Thyroid gland (tissue), 4 donors: ENCODE data around the gene AGO4. TPM values are rescaled to one million over a fixed set of nuclear protein-coding genes. Genes with fewer than 3 reads are reported as not detected.

Source experiments
- DNase-seq, 2 donors: peaks; one replicate each; pipeline ENCODE4 v3.0.0-alpha.2; 2019
- H3K27ac ChIP-seq, 3 donors: fragments of 200-600 bp; sonication (generic); 1 replicate in 2 of 3; 2 replicates in 1 of 3; pipeline ENCODE4 v1.5.1; 2016 to 2019; ENCODE audit warnings: mild to moderate bottlenecking in 1 of 3, moderate library complexity in 1 of 3
- H3K27me3 ChIP-seq: fragments of 200-600 bp; sonication (generic); one replicate; pipeline ENCODE4 v1.5.1; 2019
- H3K36me3 ChIP-seq, 2 donors: fragments of 200-600 bp; sonication (generic); one replicate each; pipeline ENCODE4 v1.5.1; 2016 to 2019
- H3K4me1 ChIP-seq, 2 donors: fragments of 200-600 bp; sonication (generic); one replicate each; pipeline ENCODE4 v1.5.1; 2017 to 2019
- H3K4me3 ChIP-seq, 3 donors: fragments of 200-600 bp; sonication (generic); replicated peaks in 1 of 3; 1 replicate in 2 of 3; 2 replicates in 1 of 3; pipeline ENCODE4 v1.5.1; 2016; ENCODE audit warnings: mild to moderate bottlenecking in 1 of 3
- H3K9me3 ChIP-seq: fragments of 200-600 bp; sonication (generic); one replicate; pipeline ENCODE4 v1.5.1; 2017
- CTCF ChIP-seq, 6 experiments: fragments of 200-600 bp in 3 of 6; fragments of 450-650 bp in 3 of 6; sonication (generic) in 3 of 6; IDR thresholded peaks; one replicate each; pipeline ENCODE4 v1.5.1; 2016 to 2019; ENCODE audit warnings: antibody characterized with exemption in 6 of 6, mild to moderate bottlenecking in 2 of 6, inconsistent platforms in 1 of 6, moderate library complexity in 1 of 6
- POLR2A ChIP-seq, 2 donors: fragments of 450-650 bp; IDR thresholded peaks; one replicate each; pipeline ENCODE4 v1.6.1; 2017; ENCODE audit warnings: antibody characterized with exemption in 2 of 2, mild to moderate bottlenecking in 2 of 2, moderate library complexity in 1 of 2
- WGBS, 2 donors: methylation state at CpG; one replicate each; pipeline ENCODE4 v1.1.5; 2017; 5-methylcytosine and 5-hydroxymethylcytosine counted together
- intact Hi-C: fragments of 100-400 bp; cut with DNase I; formaldehyde crosslinking; loops from one replicate; pipeline ENCODE4 v1.15.1; 2023
- total RNA-seq, 4 donors: library from RNA; depleted of rRNA; stranded (reverse); fragments of >200 nt; gene quantifications; one replicate each; pipeline ENCODE4 v1.2.3, GENCODE V29; 2016

The AGO4 gene
- total RNA-seq, 4 donors from 2014 or later, result 10.2 to 25.4 (median 13.2) TPM

- Histone ChIP-seq H3K9me3 (no peaks in the 10 kb centered on the region), H3K27ac (no peak overlapping the region), H3K36me3 (peaks cover 22 to 41% of the 10 kb centered on the region in 2 donors), H3K4me3 (no peak overlapping the region), H3K4me1 (no peaks in the 10 kb centered on the region), H3K27me3 (no peaks in the 10 kb centered on the region)
- intact Hi-C loops, result no loop called here
- WGBS, 2 donors, result 96 to 97% methylated on average over 2 of the region's 2 CpGs
- no peak for DNase-seq
- TF ChIP-seq CTCF (IDR thresholded peaks at IDR 0.05) (no peak), POLR2A (IDR thresholded peaks at IDR 0.05) (no peak)
Observed at GRCh38 chr1:35832276-35832905, 24.6 kb downstream of the AGO4 start.

- Histone ChIP-seq H3K9me3 (no peaks in the 10 kb centered on the region), H3K27me3 (no peaks in the 10 kb centered on the region), H3K4me1 (no peaks in the 10 kb centered on the region), H3K27ac (no peak overlapping the region), H3K36me3 (peaks cover 15 to 33% of the 10 kb centered on the region in 2 donors), H3K4me3 (no peak overlapping the region)
- WGBS, 2 donors, result 89 to 98% methylated on average over 2 of the region's 2 CpGs
- TF ChIP-seq POLR2A (IDR thresholded peaks at IDR 0.05), result no peak
- no peak for TF ChIP-seq CTCF (IDR thresholded peaks at IDR 0.05)
- intact Hi-C loops, result no loop called here
- DNase-seq, result no peak
Observed at GRCh38 chr1:35833395-35833794, 25.6 kb downstream of the AGO4 start.

- Histone ChIP-seq H3K4me1 (no peaks in the 10 kb centered on the region), H3K36me3 (peaks cover 15 to 30% of the 10 kb centered on the region in 2 donors), H3K9me3 (no peaks in the 10 kb centered on the region), H3K4me3 (no peak overlapping the region), H3K27ac (no peak overlapping the region), H3K27me3 (no peaks in the 10 kb centered on the region)
- WGBS, 2 donors, result 94 to 95% methylated on average over 2 of the region's 2 CpGs
- intact Hi-C loops, result no loop called here
- DNase-seq, result no peak
- TF ChIP-seq CTCF (IDR thresholded peaks at IDR 0.05) (no peak), POLR2A (IDR thresholded peaks at IDR 0.05) (no peak)
Observed at GRCh38 chr1:35834218-35834617, 26.4 kb downstream of the AGO4 start.

GRCh38 chr1:35835398-35835797 lies 27.6 kb downstream of the AGO4 start:
- TF ChIP-seq CTCF (IDR thresholded peaks at IDR 0.05) (no peak), POLR2A (IDR thresholded peaks at IDR 0.05) (no peak)
- Histone ChIP-seq H3K4me3 (no peak overlapping the region), H3K36me3 (peaks cover 16 to 30% of the 10 kb centered on the region in 2 donors), H3K4me1 (no peaks in the 10 kb centered on the region), H3K9me3 (no peaks in the 10 kb centered on the region), H3K27me3 (no peaks in the 10 kb centered on the region), H3K27ac (no peak overlapping the region)
- DNase-seq, result no peak
- WGBS, 2 donors, result 45 to 49% methylated on average over 2 of the region's 2 CpGs
- intact Hi-C loops, result no loop called here

- 100% methylated on average over 1 of the region's 1 CpG for WGBS, 2 donors
- intact Hi-C loops, result no loop called here
- H3K27ac ChIP-seq, result no peak overlapping the region
- TF ChIP-seq POLR2A (IDR thresholded peaks at IDR 0.05) (no peak), CTCF (IDR thresholded peaks at IDR 0.05) (no peak)
- no peak overlapping the region for H3K4me3 ChIP-seq
- H3K9me3 ChIP-seq, result no peaks in the 10 kb centered on the region
- H3K36me3 ChIP-seq, result peaks cover 24% of the 10 kb centered on the region in 2 donors
- no peak for DNase-seq
- H3K4me1 ChIP-seq, result no peaks in the 10 kb centered on the region
- H3K27me3 ChIP-seq, result no peaks in the 10 kb centered on the region
Observed at GRCh38 chr1:35836734-35837133, 28.9 kb downstream of the AGO4 start.
